ENCODE measurements around the gene RASAL3. TPM values are rescaled to one million over a fixed set of nuclear protein-coding genes. Genes with fewer than 3 reads are reported as not detected.

RASAL3 gene
- total RNA-seq (2022; extraction: Qiagen RNA extraction) = 0.10 TPM in 1 of 5 replicates, not detected in the others

DNA sequence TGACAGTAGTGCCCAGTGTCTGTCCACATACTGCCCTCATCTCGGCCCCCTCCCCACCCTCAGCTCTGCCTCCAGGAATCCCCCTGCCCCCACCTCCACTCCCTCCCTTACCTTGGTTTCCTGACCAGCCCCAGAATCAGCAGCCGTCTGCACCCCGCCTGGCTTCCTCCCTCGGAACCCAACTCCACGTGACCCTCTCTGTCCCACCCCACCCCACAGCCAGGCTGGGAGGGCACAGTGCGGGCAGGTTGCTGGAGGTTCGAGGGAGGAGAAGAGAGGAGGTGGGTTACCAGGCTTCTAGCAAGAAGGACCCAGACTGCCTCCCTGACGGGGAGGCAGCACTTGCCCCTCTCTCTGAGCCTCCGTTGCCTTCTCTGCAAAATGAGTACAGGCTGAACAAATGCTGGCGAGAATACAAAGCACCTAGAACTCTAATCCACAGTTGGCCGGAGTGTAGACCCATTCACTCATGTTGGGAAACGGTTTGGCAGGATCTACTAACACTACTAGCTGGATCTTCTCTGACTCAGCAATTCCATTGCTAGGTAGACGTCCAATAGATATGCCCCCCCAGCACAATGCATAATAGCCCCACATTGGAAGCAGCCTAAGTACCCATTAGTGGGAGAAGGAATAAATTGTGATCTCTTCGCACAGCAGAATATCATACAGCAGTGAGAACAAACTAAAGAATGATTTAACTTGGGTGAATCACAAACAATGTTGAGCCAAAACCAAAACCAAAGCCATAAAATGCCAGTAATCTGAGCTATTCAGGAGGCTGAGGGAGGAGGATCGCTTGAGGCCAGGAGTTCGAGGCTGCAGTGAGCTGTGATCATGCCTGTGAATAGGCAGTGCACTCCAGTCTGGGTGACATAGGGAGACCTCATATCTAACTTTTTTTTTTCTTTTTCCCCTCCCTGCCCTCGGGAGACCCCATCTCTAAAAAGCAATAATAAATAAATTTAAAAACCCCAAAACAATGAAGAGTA, at the start of gene RASAL3:
TSS of gene RASAL3 (minus strand) at position 151 of the 992 bp plus-strand sequence. CDS start 186 bp downstream, outside the sequence.

DNA sequence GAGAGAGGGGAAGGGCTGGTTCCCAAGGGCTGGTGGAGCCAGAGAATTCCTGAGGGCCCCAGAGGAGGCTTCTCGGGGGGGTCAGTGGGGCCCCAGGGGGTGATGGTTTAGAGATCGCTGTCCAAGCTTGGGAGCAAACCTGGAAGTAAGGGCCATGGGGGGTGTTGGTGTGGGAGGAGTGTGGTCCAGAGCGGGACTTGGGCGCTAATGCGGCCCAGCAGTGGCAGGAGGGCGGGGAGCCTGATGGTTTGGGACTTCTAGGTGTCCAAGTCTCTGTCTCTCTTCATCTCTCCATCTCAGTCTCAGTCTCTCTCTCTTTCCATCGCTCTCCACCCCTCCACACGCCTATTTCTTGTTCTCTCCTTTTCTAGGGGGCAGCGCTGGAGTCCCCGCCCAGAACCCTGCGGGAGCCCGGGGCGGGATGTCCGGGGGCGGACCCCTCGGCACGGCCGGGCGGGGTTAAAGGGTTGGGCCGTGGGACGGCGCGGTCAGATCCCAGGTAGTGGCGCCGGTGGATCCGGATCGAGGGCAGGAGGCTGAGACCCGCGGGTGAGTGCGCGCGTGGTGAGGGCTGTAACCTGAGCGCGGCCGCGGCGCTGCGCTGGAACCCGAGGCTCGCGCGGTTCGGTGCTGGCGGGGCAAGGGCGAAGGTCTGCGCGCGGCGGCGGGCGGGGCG, 43.8 kb upstream of the RASAL3 start, which contains the start of gene CYP4F22:
TSS of gene CYP4F22 (plus strand) at position 491 of the 676 bp plus-strand sequence. CDS start 16,812 bp downstream, outside the sequence.

GRCh38 chr19:15479391-15480345, 15.3 kb upstream of the RASAL3 start, which contains the start of gene PGLYRP2:
Gene PGLYRP2 (minus strand): TSS chr19:15479501. CDS start chr19:15479371, 130 bp downstream.

DNA sequence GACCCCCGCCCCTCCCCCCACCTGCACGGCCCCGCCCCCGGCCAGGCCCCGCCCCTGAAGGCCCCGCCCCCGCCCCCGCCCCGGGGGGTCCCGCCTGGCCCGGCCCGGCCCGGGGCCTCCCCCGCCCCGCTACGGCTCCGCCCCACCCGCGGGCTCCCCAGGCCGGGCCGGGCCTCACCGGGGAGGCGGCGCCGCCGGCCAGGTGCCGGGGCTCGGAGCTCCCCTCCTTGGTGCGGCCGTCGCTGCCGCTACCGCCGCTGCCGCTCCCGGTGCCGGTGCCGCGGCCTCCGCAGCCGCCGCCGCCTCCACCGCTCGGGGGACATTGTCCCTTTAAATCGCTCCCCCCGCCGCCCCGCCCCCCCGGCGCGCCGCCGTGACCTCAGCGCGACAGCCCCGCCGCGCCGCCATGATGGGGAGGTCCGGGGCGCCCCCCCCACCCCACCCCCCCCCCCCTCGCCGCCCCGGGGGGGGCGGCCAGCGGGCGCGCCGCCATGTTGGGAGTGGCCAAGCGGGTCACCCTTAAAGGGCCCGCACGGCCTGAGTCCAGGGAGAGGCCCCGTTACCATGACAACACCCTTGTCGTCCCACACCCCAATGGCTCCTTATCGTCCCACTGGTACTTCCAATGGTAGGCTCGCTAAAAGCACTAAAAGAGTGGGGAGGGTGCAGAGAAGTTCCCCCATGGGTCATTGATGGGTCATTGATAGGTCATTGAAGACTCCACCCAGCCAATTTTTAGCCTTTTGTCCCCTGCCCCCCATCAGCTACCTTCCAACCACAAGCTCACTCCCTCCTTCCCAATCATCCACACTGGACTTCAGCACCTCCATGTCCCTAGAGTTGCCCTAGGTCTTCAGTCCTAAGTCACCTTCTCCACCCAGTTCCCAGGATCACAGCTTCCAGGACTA, 14.5 kb downstream of the RASAL3 start, which contains the start of gene WIZ:
TSS of gene WIZ (minus strand) at position 337 of the 908 bp plus-strand sequence. CDS start 1,649 bp downstream, outside the sequence.

GRCh38 chr19:15418579-15419412, 45.5 kb downstream of the RASAL3 start, which contains the start of gene AKAP8L:
Gene AKAP8L (minus strand): TSS chr19:15418988. CDS start chr19:15418923, 65 bp downstream.

Other genes starting within 250 kb of the RASAL3 start
- gene EPHX3, start 232.1 kb downstream of the RASAL3 start, total RNA-seq (2022; extraction: Qiagen RNA extraction) = 0.07 to 0.09 TPM (median 0.09 TPM) in 3 of 5 replicates, not detected in the others
- 23.4 to 27.2 TPM (median 26.3 TPM) in 5 replicates for gene BRD4, start 132.0 kb downstream of the RASAL3 start, total RNA-seq (2022; extraction: Qiagen RNA extraction)
- gene AKAP8, start 84.8 kb downstream of the RASAL3 start, total RNA-seq (2022; extraction: Qiagen RNA extraction) = 16.2 to 17.0 TPM (median 16.7 TPM) in 5 replicates
- gene AKAP8L, start 45.6 kb downstream of the RASAL3 start, total RNA-seq (2022; extraction: Qiagen RNA extraction) = 33.3 to 43.6 TPM (median 36.6 TPM) in 5 replicates
- gene WIZ, start 14.6 kb downstream of the RASAL3 start, total RNA-seq (2022; extraction: Qiagen RNA extraction) = 17.3 to 23.1 TPM (median 22.0 TPM) in 5 replicates
- gene PGLYRP2, start 15.0 kb upstream of the RASAL3 start, total RNA-seq (2022; extraction: Qiagen RNA extraction) = 0.10 TPM in 1 of 5 replicates, not detected in the others
- 0.20 to 0.36 TPM (median 0.28 TPM) in 5 replicates for gene CYP4F22, start 44.0 kb upstream of the RASAL3 start, total RNA-seq (2022; extraction: Qiagen RNA extraction)
- not detected in 5 replicates for gene CYP4F8, start 150.7 kb upstream of the RASAL3 start, total RNA-seq (2022; extraction: Qiagen RNA extraction)
- gene CYP4F3, start 176.4 kb upstream of the RASAL3 start, total RNA-seq (2022; extraction: Qiagen RNA extraction) = 2.7 to 4.9 TPM (median 3.2 TPM) in 5 replicates
- gene CYP4F12, start 208.5 kb upstream of the RASAL3 start, total RNA-seq (2022; extraction: Qiagen RNA extraction) = 1.8 to 2.4 TPM (median 2.4 TPM) in 5 replicates

All from A549 treated with Hydrocortisone at 1 μM for 4 hours (cell line).